HCT116 (cell line): ENCODE data around the gene ZNF334. TPM values are rescaled to one million over a fixed set of nuclear protein-coding genes. Genes with fewer than 3 reads are reported as not detected.

ENCODE experiments used
- ATAC-seq: fragments of 200-7000 bp; cut with Tn5 transposase; 2 replicates; pipeline ENCODE4 v1.9.1; 2020; ENCODE audit warnings: mild to moderate bottlenecking, moderate library complexity
- Bru-seq: library from RNA; stranded (reverse); fragments of 400-500 nt; gene quantifications from one replicate; lab custom pipeline; 2021; lab: Mats Ljungman, UMichigan
- BruChase-seq, 2 experiments: library from RNA; stranded (reverse); fragments of 400-500 nt; gene quantifications; one replicate each; lab custom pipeline; 2021; lab: Mats Ljungman, UMichigan
- BruUV-seq: library from RNA; stranded (reverse); fragments of 400-500 nt; replicated peaks from 2 replicates; lab custom pipeline; 2021; lab: Mats Ljungman, UMichigan
- CTCF ChIA-PET: fragments of 300-600 bp; sonication (Branson Sonifier 250); formaldehyde crosslinking; loops from one replicate; lab custom pipeline; 2021; ENCODE audit warnings: antibody characterized with exemption; lab: Charles Lee
- POLR2A ChIA-PET: fragments of 300-600, 350-600 bp; sonication (Branson Sonifier 250); formaldehyde crosslinking; loops from one replicate; lab custom pipeline; 2021; ENCODE audit warnings: antibody characterized with exemption; lab: Charles Lee
- RAD21 ChIA-PET, 2 experiments: fragments of 300-600 bp; sonication (Branson Sonifier 250); formaldehyde crosslinking; loops; one replicate each; lab custom pipeline; 2023; ENCODE audit warnings: low total read pairs in 2 of 2; ENCODE audit not compliant: uncharacterized antibody in 2 of 2, unreplicated experiment in 2 of 2, low non-redundant PET in 1 of 2; lab: Charles Lee
- DNase-seq: peaks from one replicate; pipeline ENCODE4 v3.0.0-alpha.2; 2010; ENCODE audit warnings: low read depth, low spot score
- H2AFZ ChIP-seq: fragments of 200-600 bp; shearing (Covaris generic), sonication (generic); 2 replicates; pipeline ENCODE4 v1.6.1; 2017; ENCODE audit warnings: low read depth, mixed run types, mixed read lengths, antibody characterized with exemption, low read length; ENCODE audit not compliant: poor library complexity, severe bottlenecking
- H3K27ac ChIP-seq: 2 replicates; pipeline ENCODE4 v1.5.1; 2012; ENCODE audit warnings: low read depth, low read length
- H3K27me3 ChIP-seq: fragments of 200-600 bp; sonication (generic); 2 replicates; pipeline ENCODE4 v1.6.1; 2016; ENCODE audit warnings: mixed run types, low read length, mixed read lengths; ENCODE audit not compliant: insufficient read depth
- H3K36me3 ChIP-seq, 2 experiments: fragments of 200-500 bp in 1 of 2; fragments of 200-600 bp in 1 of 2; sonication (Bioruptor generic) in 1 of 2; sonication (generic) in 1 of 2; 2 replicates each; pipeline versions ENCODE4 v1.5.1 to v1.6.1; 2014 to 2016; ENCODE audit warnings: low read length in 2 of 2, inconsistent platforms in 1 of 2, mixed read lengths in 1 of 2, mixed run types in 1 of 2; ENCODE audit not compliant: insufficient read depth in 2 of 2, control insufficient read depth in 1 of 2
- H3K4me1 ChIP-seq, 2 experiments: fragments of 200-600 bp in 1 of 2; sonication (generic) in 1 of 2; 2 replicates each; pipeline versions ENCODE4 v1.5.1 to v1.6.1; 2012 to 2017; ENCODE audit warnings: low read length in 2 of 2, inconsistent platforms in 1 of 2, mild to moderate bottlenecking in 1 of 2, mixed read lengths in 1 of 2, mixed run types in 1 of 2, moderate library complexity in 1 of 2; ENCODE audit not compliant: insufficient read depth in 2 of 2, control insufficient read depth in 1 of 2
- H3K4me2 ChIP-seq: fragments of 200-600 bp; sonication (generic); 2 replicates; pipeline ENCODE4 v1.6.1; 2017; ENCODE audit warnings: mixed run types, low read length, mixed read lengths
- H3K4me3 ChIP-seq, 2 experiments: fragments of 200-600 bp in 1 of 2; sonication (generic) in 1 of 2; replicated peaks in 1 of 2; 2 replicates each; pipeline ENCODE4 v1.5.1; 2011 to 2016; ENCODE audit warnings: low read length in 2 of 2, control low read depth in 1 of 2, low read depth in 1 of 2, mild to moderate bottlenecking in 1 of 2, mixed read lengths in 1 of 2, mixed run types in 1 of 2
- H3K79me2 ChIP-seq: fragments of 200-600 bp; sonication (generic); 2 replicates; pipeline ENCODE4 v1.6.1; 2017; ENCODE audit warnings: mild to moderate bottlenecking, mixed run types, low read length, moderate library complexity, mixed read lengths; ENCODE audit not compliant: insufficient read depth
- H3K9ac ChIP-seq: fragments of 200-600 bp; sonication (generic); 2 replicates; pipeline ENCODE4 v1.6.1; 2016; ENCODE audit warnings: low read length, mixed read lengths
- H3K9me2 ChIP-seq: fragments of 200-600 bp; sonication (generic), shearing (Covaris generic); 2 replicates; pipeline ENCODE4 v1.6.1; 2017; ENCODE audit warnings: mixed run types, mild to moderate bottlenecking, moderate library complexity; ENCODE audit not compliant: insufficient read depth
- H3K9me3 ChIP-seq, 2 experiments: fragments of 200-500 bp in 1 of 2; fragments of 200-600 bp in 1 of 2; sonication (Bioruptor generic) in 1 of 2; sonication (generic) in 1 of 2; 2 replicates each; pipeline ENCODE4 v1.6.1; 2014 to 2017; ENCODE audit warnings: low read length in 2 of 2, mixed read lengths in 2 of 2, inconsistent platforms in 1 of 2, low read depth in 1 of 2, mild to moderate bottlenecking in 1 of 2, mixed run types in 1 of 2, moderate library complexity in 1 of 2; ENCODE audit not compliant: control insufficient read depth in 1 of 2, insufficient read depth in 1 of 2
- H4K20me1 ChIP-seq: fragments of 200-600 bp; sonication (generic), shearing (Covaris generic); 2 replicates; pipeline ENCODE4 v1.6.1; 2017; ENCODE audit warnings: mixed run types, mild to moderate bottlenecking, moderate library complexity; ENCODE audit not compliant: insufficient read depth
- CEBPB ChIP-seq: IDR thresholded peaks from 2 replicates; pipeline ENCODE4 v1.6.1; 2012; ENCODE audit warnings: low read depth
- EGR1 ChIP-seq: IDR thresholded peaks from 2 replicates; pipeline ENCODE4 v1.6.1; 2012; ENCODE audit warnings: low read depth
- EZH2phosphoT487 ChIP-seq: fragments of 200-600 bp; IDR thresholded peaks from 2 replicates; pipeline ENCODE4 v1.6.1; 2018; ENCODE audit warnings: antibody characterized with exemption, borderline replicate concordance
- TCF7L2 ChIP-seq: IDR thresholded peaks from 2 replicates; pipeline ENCODE4 v1.7.0; 2011; ENCODE audit warnings: borderline replicate concordance, inconsistent platforms; ENCODE audit not compliant: insufficient read depth, insufficient read length; ENCODE audit errors: extremely low read depth
- ZFX ChIP-seq: fragments of 450-650 bp; IDR thresholded peaks from 2 replicates; pipeline ENCODE4 v1.6.1; 2017
- intact Hi-C: fragments of 100-400 bp; cut with micrococcal nuclease; formaldehyde crosslinking; loops from 2 replicates; pipeline ENCODE4 v1.10.0; 2022
- long read RNA-seq: library from polyadenylated mRNA; unstranded; transcript quantifications from one replicate; pipeline ENCODE4 v2.0.0, GENCODE V29; 2021; ENCODE audit not compliant: unreplicated experiment
- polyA plus RNA-seq: library from polyadenylated mRNA; unstranded; fragments of >200 nt; gene quantifications from 2 replicates; pipeline ENCODE4 v1.2.1, GENCODE V29; 2012; ENCODE audit warnings: missing spikeins
- total RNA-seq: library from RNA; stranded (reverse); gene quantifications from one replicate; pipeline ENCODE4 v1.2.1, GENCODE V29; 2021; ENCODE audit not compliant: unreplicated experiment

Gene ZNF334
- total RNA-seq (not detected), Bru-seq, nascent RNA (not detected), BruChase-seq, experiment 1, labeled RNA remaining after a 6-hour chase (percentile 6 among the genes with signal in this experiment), BruChase-seq, experiment 2, labeled RNA remaining after a 2-hour chase (not detected)
- not detected in 2 replicates for polyA plus RNA-seq
- long read RNA-seq: 0 reads

- no peak for TF ChIP-seq TCF7L2
- TF ChIP-seq EZH2phosphoT487: no peak
- no peak for TF ChIP-seq ZFX
- no peak for TF ChIP-seq CEBPB
- no peak for TF ChIP-seq EGR1
- no peak for ATAC-seq
- H3K36me3 ChIP-seq: no peaks in the 10 kb centered on the region
- no peak within 1 kb of the TSS for H3K9ac ChIP-seq
- BruUV-seq: no TSS peak
- RAD21 ChIA-PET: no interaction called here
- H3K27ac ChIP-seq: no peak within 1 kb of the TSS
- intact Hi-C loops: no loop called here
- no peaks in the 10 kb centered on the region for H4K20me1 ChIP-seq
- 0 out of 2 replicates have a peak, but pooled peaks cover 9% of the 10 kb centered on the region for H3K27me3 ChIP-seq
- POLR2A ChIA-PET: no interaction called here
- no peaks in the 10 kb centered on the region for H3K9me2 ChIP-seq
- no peaks in the 10 kb centered on the region for H3K79me2 ChIP-seq
- no peak within 1 kb of the TSS for H3K4me3 ChIP-seq
- H3K4me1 ChIP-seq: no peaks in the 10 kb centered on the region
- no peak within 1 kb of the TSS for H2AFZ ChIP-seq
- no peak for DNase-seq
- 0 out of 4 replicates have a peak, but pooled peaks cover 0 to 5% of the 10 kb centered on the region in 2 experiments for H3K9me3 ChIP-seq
- CTCF ChIA-PET: interaction anchor here (0.6 kb wide), 1 partner anchor 69 kb away, joined by 3 read pairs; no protein-coding TSS in a partner anchor
- no peak within 1 kb of the TSS for H3K4me2 ChIP-seq
Observed at GRCh38 chr20:46512943-46513844, at the start of gene ZNF334. Gene ZNF334, minus strand, starts transcription at chr20:46513559. Its CDS starts 1,457 bp downstream, at chr20:46512102.
